WTC11 (cell line): ENCODE measurements around the gene TERC.

ENCODE experiments used
- FOXK1 ChIP-seq: sonication (generic); formaldehyde crosslinking; IDR thresholded peaks from 2 replicates; pipeline ENCODE4 v1.8.0; 2022; ENCODE audit warnings: mild to moderate bottlenecking, moderate library complexity, missing genetic modification reagents
- NFYB ChIP-seq: sonication (generic); formaldehyde crosslinking; conservative IDR thresholded peaks from 2 replicates; pipeline ENCODE4 v1.8.0; 2022; ENCODE audit warnings: low read depth, missing genetic modification reagents
- PRRX2 ChIP-seq: fragments of 250-450 bp; sonication (Bioruptor Pico); IDR thresholded peaks from 2 replicates; pipeline ENCODE4 v1.8.0; 2021; ENCODE audit warnings: mild to moderate bottlenecking
- TF ChIP-seq, protein P1 (sequence below): sonication (generic); formaldehyde crosslinking; conservative IDR thresholded peaks from 2 replicates; pipeline ENCODE4 v1.8.1; 2022; ENCODE audit warnings: mild to moderate bottlenecking, missing genetic modification reagents
- TF ChIP-seq, protein P2 (sequence below): sonication (generic); formaldehyde crosslinking; IDR thresholded peaks from 2 replicates; pipeline ENCODE4 v1.8.0; 2022; ENCODE audit warnings: mild to moderate bottlenecking, missing genetic modification reagents
- TF ChIP-seq, protein P3 (sequence below): fragments of 200-600 bp; IDR thresholded peaks from 2 replicates; pipeline ENCODE4 v1.8.0; 2022; ENCODE audit warnings: antibody characterized with exemption

DNA sequence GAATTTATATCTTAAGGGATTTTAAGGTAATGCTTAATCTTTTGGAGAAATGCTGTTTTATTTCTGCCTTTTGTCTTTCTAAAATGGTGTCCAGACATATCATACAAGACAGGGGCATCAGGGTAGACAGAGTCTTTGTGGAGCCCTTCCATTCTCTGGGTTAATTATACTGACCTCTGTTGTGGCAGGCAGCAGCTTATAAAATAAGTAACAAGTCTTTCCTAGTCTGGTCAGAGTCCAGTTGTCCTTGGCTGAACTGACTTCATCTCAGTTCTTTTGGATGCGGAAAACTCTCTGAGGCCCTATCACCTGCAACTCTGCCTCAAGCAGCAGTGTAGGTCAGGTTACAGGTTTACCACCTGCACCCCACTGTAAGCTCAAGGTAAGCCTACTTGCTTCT is 27.5 kb upstream of the TERC start:
- TF ChIP-seq, protein P1, sequence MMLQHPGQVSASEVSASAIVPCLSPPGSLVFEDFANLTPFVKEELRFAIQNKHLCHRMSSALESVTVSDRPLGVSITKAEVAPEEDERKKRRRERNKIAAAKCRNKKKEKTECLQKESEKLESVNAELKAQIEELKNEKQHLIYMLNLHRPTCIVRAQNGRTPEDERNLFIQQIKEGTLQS (CRISPR knock-in tag) = no peak
- TF ChIP-seq, protein P2, sequence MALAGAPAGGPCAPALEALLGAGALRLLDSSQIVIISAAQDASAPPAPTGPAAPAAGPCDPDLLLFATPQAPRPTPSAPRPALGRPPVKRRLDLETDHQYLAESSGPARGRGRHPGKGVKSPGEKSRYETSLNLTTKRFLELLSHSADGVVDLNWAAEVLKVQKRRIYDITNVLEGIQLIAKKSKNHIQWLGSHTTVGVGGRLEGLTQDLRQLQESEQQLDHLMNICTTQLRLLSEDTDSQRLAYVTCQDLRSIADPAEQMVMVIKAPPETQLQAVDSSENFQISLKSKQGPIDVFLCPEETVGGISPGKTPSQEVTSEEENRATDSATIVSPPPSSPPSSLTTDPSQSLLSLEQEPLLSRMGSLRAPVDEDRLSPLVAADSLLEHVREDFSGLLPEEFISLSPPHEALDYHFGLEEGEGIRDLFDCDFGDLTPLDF (CRISPR knock-in tag) = no peak
- TF ChIP-seq, protein P3, sequence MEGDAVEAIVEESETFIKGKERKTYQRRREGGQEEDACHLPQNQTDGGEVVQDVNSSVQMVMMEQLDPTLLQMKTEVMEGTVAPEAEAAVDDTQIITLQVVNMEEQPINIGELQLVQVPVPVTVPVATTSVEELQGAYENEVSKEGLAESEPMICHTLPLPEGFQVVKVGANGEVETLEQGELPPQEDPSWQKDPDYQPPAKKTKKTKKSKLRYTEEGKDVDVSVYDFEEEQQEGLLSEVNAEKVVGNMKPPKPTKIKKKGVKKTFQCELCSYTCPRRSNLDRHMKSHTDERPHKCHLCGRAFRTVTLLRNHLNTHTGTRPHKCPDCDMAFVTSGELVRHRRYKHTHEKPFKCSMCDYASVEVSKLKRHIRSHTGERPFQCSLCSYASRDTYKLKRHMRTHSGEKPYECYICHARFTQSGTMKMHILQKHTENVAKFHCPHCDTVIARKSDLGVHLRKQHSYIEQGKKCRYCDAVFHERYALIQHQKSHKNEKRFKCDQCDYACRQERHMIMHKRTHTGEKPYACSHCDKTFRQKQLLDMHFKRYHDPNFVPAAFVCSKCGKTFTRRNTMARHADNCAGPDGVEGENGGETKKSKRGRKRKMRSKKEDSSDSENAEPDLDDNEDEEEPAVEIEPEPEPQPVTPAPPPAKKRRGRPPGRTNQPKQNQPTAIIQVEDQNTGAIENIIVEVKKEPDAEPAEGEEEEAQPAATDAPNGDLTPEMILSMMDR = no peak
- TF ChIP-seq FOXK1 (CRISPR knock-in tag) (no peak), PRRX2 (CRISPR knock-in tag) (no peak), NFYB (CRISPR knock-in tag) (no peak)
